Body of pancreas (tissue), 4 donors: Measurements from ENCODE around the gene PANK1. TPM values are rescaled to one million over a fixed set of nuclear protein-coding genes. Genes with fewer than 3 reads are reported as not detected.

Experiments
- ATAC-seq: fragments of 150-250 bp; one replicate; pipeline ENCODE4 v1.9.1; 2016
- DNase-seq, 4 donors: peaks; one replicate each; pipeline ENCODE4 v3.0.0-alpha.2; 2019
- H3K27ac ChIP-seq, 4 donors: fragments of 200-600 bp; sonication (generic); 1 replicate in 3 of 4; 2 replicates in 1 of 4; pipeline versions ENCODE4 v1.5.1 to v1.6.1; 2016 to 2019; ENCODE audit warnings: mild to moderate bottlenecking in 1 of 4, mixed read lengths in 1 of 4, moderate library complexity in 1 of 4
- H3K27me3 ChIP-seq, 2 donors: fragments of 200-600 bp; sonication (generic); one replicate each; pipeline ENCODE4 v1.6.0; 2016; ENCODE audit warnings: mild to moderate bottlenecking in 1 of 2
- H3K36me3 ChIP-seq, 2 donors: fragments of 200-600 bp; sonication (generic); replicated peaks in 1 of 2; 2 replicates each; pipeline ENCODE4 v1.5.1; 2016; ENCODE audit warnings: low read depth in 2 of 2; ENCODE audit not compliant: insufficient read depth in 1 of 2
- H3K4me1 ChIP-seq: fragments of 200-600 bp; sonication (generic); one replicate; pipeline ENCODE4 v1.6.0; 2016
- H3K4me3 ChIP-seq, 2 donors: fragments of 200-600 bp; sonication (generic); 1 replicate in 1 of 2; 2 replicates in 1 of 2; pipeline ENCODE4 v1.5.1; 2016 to 2019
- H3K9me3 ChIP-seq, 3 donors: fragments of 200-600 bp; sonication (generic); 1 replicate in 2 of 3; 2 replicates in 1 of 3; pipeline ENCODE4 v1.5.1; 2016
- POLR2A ChIP-seq, 3 donors: fragments of 450-650 bp; IDR thresholded peaks; one replicate each; pipeline ENCODE4 v1.6.1; 2016; ENCODE audit warnings: antibody characterized with exemption in 3 of 3, mild to moderate bottlenecking in 2 of 3
- WGBS, 2 donors: methylation state at CpG; one replicate each; pipeline ENCODE4 v1.1.5; 2017; 5-methylcytosine and 5-hydroxymethylcytosine counted together
- intact Hi-C: fragments of 100-400 bp; cut with DNase I; formaldehyde crosslinking; loops from one replicate; pipeline ENCODE4 v1.15.1; 2023
- total RNA-seq, 2 donors: library from RNA; depleted of rRNA; stranded (reverse); fragments of >200 nt; gene quantifications; one replicate each; pipeline ENCODE4 v1.1.0, GENCODE V29; 2016
- TF ChIP-seq, protein P1 (sequence below), 7 experiments: fragments of 450-650 bp in 4 of 7; fragments of 200-600 bp in 3 of 7; sonication (generic) in 3 of 7; IDR thresholded peaks; one replicate each; pipeline ENCODE4 v1.5.1; 2016 to 2019; ENCODE audit warnings: antibody characterized with exemption in 7 of 7

Gene PANK1
- total RNA-seq, 2 donors from 2014 or later: 2.6 to 3.0 TPM

DNA sequence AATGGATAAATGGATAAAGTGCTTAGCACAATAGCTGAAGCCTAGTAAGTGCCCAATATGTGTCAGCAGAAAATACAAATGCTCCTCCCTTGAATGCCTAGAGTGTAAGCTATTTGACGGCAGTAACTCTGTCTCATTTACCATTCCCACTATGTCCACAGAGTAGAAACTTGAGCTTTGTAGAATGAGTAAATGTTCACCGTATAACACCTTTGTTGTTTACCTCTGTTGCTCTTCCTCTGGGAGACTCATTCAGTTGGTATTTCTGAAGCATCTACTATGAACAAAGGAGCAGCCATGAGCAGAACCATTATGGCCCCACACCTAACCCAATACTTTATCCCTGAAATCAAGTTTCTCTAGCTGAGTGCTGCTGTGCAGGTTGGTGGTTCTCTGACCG is 101.2 kb downstream of the PANK1 start:
- ATAC-seq (no peak), DNase-seq (no peak)
- TF ChIP-seq, protein P1, sequence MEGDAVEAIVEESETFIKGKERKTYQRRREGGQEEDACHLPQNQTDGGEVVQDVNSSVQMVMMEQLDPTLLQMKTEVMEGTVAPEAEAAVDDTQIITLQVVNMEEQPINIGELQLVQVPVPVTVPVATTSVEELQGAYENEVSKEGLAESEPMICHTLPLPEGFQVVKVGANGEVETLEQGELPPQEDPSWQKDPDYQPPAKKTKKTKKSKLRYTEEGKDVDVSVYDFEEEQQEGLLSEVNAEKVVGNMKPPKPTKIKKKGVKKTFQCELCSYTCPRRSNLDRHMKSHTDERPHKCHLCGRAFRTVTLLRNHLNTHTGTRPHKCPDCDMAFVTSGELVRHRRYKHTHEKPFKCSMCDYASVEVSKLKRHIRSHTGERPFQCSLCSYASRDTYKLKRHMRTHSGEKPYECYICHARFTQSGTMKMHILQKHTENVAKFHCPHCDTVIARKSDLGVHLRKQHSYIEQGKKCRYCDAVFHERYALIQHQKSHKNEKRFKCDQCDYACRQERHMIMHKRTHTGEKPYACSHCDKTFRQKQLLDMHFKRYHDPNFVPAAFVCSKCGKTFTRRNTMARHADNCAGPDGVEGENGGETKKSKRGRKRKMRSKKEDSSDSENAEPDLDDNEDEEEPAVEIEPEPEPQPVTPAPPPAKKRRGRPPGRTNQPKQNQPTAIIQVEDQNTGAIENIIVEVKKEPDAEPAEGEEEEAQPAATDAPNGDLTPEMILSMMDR (IDR thresholded peaks at IDR 0.05): no peak
- TF ChIP-seq POLR2A (IDR thresholded peaks at IDR 0.05): no peak
- Histone ChIP-seq H3K27ac (no peak overlapping the region), H3K27me3 (no peaks in the 10 kb centered on the region), H3K36me3 (no peaks in the 10 kb centered on the region), H3K4me3 (no peak overlapping the region), H3K4me1 (peaks cover 17% of the 10 kb centered on the region), H3K9me3 (no peaks in the 10 kb centered on the region)
- intact Hi-C loops: no loop called here
- 93 to 94% methylated on average over 3 of the region's 3 CpGs for WGBS, 2 donors

GRCh38 chr10:89540420-89540949 is 104.6 kb downstream of the PANK1 start:
- DNase-seq: no peak
- no peak for ATAC-seq
- Histone ChIP-seq H3K4me1 (peaks cover 12% of the 10 kb centered on the region), H3K36me3 (no peaks in the 10 kb centered on the region), H3K27ac (no peak overlapping the region), H3K9me3 (no peaks in the 10 kb centered on the region), H3K4me3 (no peak overlapping the region), H3K27me3 (no peaks in the 10 kb centered on the region)
- no peak for TF ChIP-seq POLR2A (IDR thresholded peaks at IDR 0.05)
- TF ChIP-seq, protein P1 (IDR thresholded peaks at IDR 0.05): no peak
- WGBS, 2 donors: 88 to 92% methylated on average over 4 of the region's 4 CpGs
- intact Hi-C loops: no loop called here

GRCh38 chr10:89537364-89537763 is 107.7 kb downstream of the PANK1 start:
- TF ChIP-seq POLR2A (IDR thresholded peaks at IDR 0.05): no peak
- TF ChIP-seq, protein P1 (IDR thresholded peaks at IDR 0.05): no peak
- ATAC-seq (no peak), DNase-seq (no peak)
- H3K27ac ChIP-seq: no peak overlapping the region
- WGBS, 2 donors: 90 to 97% methylated on average over 1 of the region's 1 CpG
- no peaks in the 10 kb centered on the region for H3K9me3 ChIP-seq
- no peaks in the 10 kb centered on the region for H3K36me3 ChIP-seq
- H3K27me3 ChIP-seq: no peaks in the 10 kb centered on the region
- H3K4me3 ChIP-seq: no peak overlapping the region
- intact Hi-C loops: no loop called here
- H3K4me1 ChIP-seq: peaks cover 14% of the 10 kb centered on the region

DNA sequence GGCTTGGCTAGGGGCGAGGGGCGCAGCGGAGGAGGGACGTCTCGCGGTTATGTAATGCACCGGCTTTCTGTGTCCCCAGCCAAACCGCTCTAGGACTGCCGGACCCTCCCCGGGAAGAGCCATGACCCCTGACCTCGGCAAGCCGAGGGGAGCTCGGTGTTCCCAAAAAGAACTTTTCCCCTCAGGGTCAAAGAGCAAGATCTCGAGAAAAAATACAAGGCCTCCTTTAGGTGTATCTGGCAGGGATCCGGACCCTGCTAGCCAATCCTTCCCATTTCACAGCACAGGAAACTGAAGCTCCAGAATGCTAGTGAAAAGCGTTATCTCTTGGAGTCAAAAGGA is 109.1 kb downstream of the PANK1 start:
- Histone ChIP-seq H3K27ac (peak overlapping the region; percentile 73 to 92 (median 86)), H3K36me3 (no peaks in the 10 kb centered on the region), H3K9me3 (no peaks in the 10 kb centered on the region), H3K27me3 (no peaks in the 10 kb centered on the region), H3K4me1 (peaks cover 23% of the 10 kb centered on the region), H3K4me3 (peak overlapping the region; percentile 48)
- DNase-seq (no peak), ATAC-seq (no peak)
- 9 to 22% methylated on average over 10 to 16 of the region's 16 CpGs for WGBS, 2 donors
- TF ChIP-seq, protein P1 (IDR thresholded peaks at IDR 0.05): no peak
- no peak for TF ChIP-seq POLR2A (IDR thresholded peaks at IDR 0.05)
- intact Hi-C loops: no loop called here
